B cell (primary cell): ENCODE results near the gene FLNB.

Experiments
- CTCF ChIP-seq: fragments of 200-600 bp; IDR thresholded peaks from one replicate; pipeline ENCODE4 v1.8.0; 2022; ENCODE audit warnings: antibody characterized with exemption, mild to moderate bottlenecking
- EZH2 ChIP-seq: IDR thresholded peaks from 2 replicates; pipeline ENCODE4 v1.6.1; 2012; ENCODE audit warnings: borderline replicate concordance, low read depth, mild to moderate bottlenecking, moderate library complexity, low read length; ENCODE audit not compliant: insufficient read depth, poor library complexity, severe bottlenecking

DNA sequence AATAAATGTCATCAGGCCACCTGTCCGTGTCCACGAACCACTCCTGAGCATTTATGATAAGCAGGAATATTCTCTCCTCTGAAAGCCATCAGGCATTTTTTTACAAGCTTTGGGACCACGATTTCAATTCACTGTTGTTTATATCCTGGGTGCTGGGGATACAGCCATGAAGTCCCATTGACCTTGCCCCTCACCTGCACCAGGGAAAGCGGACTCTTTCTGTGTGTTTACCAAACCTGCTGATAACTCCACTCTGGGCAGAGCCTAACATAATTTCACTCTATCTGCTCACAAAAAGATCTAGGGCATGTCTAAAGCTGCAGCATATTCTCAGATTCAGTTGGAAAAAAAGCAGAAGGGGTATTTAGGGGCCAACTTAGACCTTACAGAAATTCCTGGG, 197.8 kb downstream of the FLNB start:
- TF ChIP-seq CTCF (no peak), EZH2 (no peak)
